H9 (cell line): ENCODE results near the gene MRPL55. TPM values are rescaled to one million over a fixed set of nuclear protein-coding genes. Genes with fewer than 3 reads are reported as not detected.
A peak's percentile ranks its signal among the peaks of the same experiment; 100 is the strongest.

Experiments used
- DNase-seq: peaks from one replicate; pipeline ENCODE4 v3.0.0-alpha.2; 2017
- H2AFZ ChIP-seq: one replicate; pipeline ENCODE4 v1.6.1; 2013; ENCODE audit warnings: mild to moderate bottlenecking, low read length, control low read depth, moderate library complexity
- H2AK5ac ChIP-seq: 2 replicates; pipeline ENCODE4 v1.6.1; 2013; ENCODE audit warnings: low read length, control low read depth, mixed read lengths; ENCODE audit not compliant: insufficient read length
- H2BK120ac ChIP-seq: one replicate; pipeline ENCODE4 v1.6.1; 2013; ENCODE audit warnings: low read depth, mild to moderate bottlenecking, low read length, control low read depth, inconsistent platforms; ENCODE audit not compliant: poor library complexity, severe bottlenecking
- H2BK12ac ChIP-seq: 2 replicates; pipeline ENCODE4 v1.6.1; 2013; ENCODE audit warnings: low read length, control low read depth, mixed read lengths, low read depth; ENCODE audit not compliant: insufficient read length
- H2BK15ac ChIP-seq: 2 replicates; pipeline ENCODE4 v1.6.1; 2013; ENCODE audit warnings: low read depth, low read length, control low read depth
- H2BK20ac ChIP-seq: one replicate; pipeline ENCODE4 v1.6.1; 2013; ENCODE audit warnings: low read depth, mild to moderate bottlenecking, low read length, control low read depth, inconsistent platforms; ENCODE audit not compliant: poor library complexity, severe bottlenecking
- H2BK5ac ChIP-seq: 2 replicates; pipeline ENCODE4 v1.6.1; 2013; ENCODE audit warnings: low read length, control low read depth, mixed read lengths; ENCODE audit not compliant: insufficient read length
- H3K14ac ChIP-seq: 2 replicates; pipeline ENCODE4 v1.6.1; 2013; ENCODE audit warnings: low read length, control low read depth; ENCODE audit not compliant: insufficient read depth
- H3K18ac ChIP-seq: 2 replicates; pipeline ENCODE4 v1.6.1; 2013; ENCODE audit warnings: low read depth, mild to moderate bottlenecking, mixed read lengths, low read length, control low read depth; ENCODE audit not compliant: insufficient read length
- H3K23ac ChIP-seq: 2 replicates; pipeline ENCODE4 v1.6.1; 2013; ENCODE audit warnings: low read length, control low read depth, mixed read lengths, low read depth; ENCODE audit not compliant: insufficient read length
- H3K23me2 ChIP-seq: 2 replicates; pipeline ENCODE4 v1.6.1; 2013; ENCODE audit warnings: low read depth, mild to moderate bottlenecking, mixed read lengths, low read length, control low read depth; ENCODE audit not compliant: insufficient read length, poor library complexity, severe bottlenecking
- H3K27ac ChIP-seq: 2 replicates; pipeline ENCODE4 v1.5.1; 2013; ENCODE audit warnings: low read length, control low read depth, mixed read lengths, low read depth; ENCODE audit not compliant: insufficient read length
- H3K27me3 ChIP-seq: 2 replicates; pipeline ENCODE4 v1.6.1; 2013; ENCODE audit warnings: low read length, control low read depth, inconsistent platforms; ENCODE audit not compliant: insufficient read depth
- H3K4ac ChIP-seq: 2 replicates; pipeline ENCODE4 v1.6.1; 2013; ENCODE audit warnings: low read depth, mild to moderate bottlenecking, control low read depth, inconsistent platforms, low read length, moderate library complexity
- H3K4me1 ChIP-seq: 2 replicates; pipeline ENCODE4 v1.6.1; 2013; ENCODE audit warnings: low read length, control low read depth, inconsistent platforms; ENCODE audit not compliant: insufficient read depth
- H3K4me2 ChIP-seq: 2 replicates; pipeline ENCODE4 v1.6.1; 2013; ENCODE audit warnings: low read length, control low read depth, mixed read lengths; ENCODE audit not compliant: insufficient read length, insufficient read depth
- H3K56ac ChIP-seq: 2 replicates; pipeline ENCODE4 v1.6.1; 2013; ENCODE audit warnings: low read depth, mild to moderate bottlenecking, mixed read lengths, low read length, control low read depth; ENCODE audit not compliant: insufficient read length
- H3K79me1 ChIP-seq: 2 replicates; pipeline ENCODE4 v1.6.1; 2013; ENCODE audit warnings: low read depth, mild to moderate bottlenecking, moderate library complexity, low read length, control low read depth, inconsistent platforms; ENCODE audit not compliant: insufficient read depth, poor library complexity, severe bottlenecking
- H3K79me2 ChIP-seq: 2 replicates; pipeline ENCODE4 v1.6.1; 2013; ENCODE audit warnings: low read length, control low read depth, inconsistent platforms; ENCODE audit not compliant: insufficient read depth
- H3K9ac ChIP-seq: 2 replicates; pipeline ENCODE4 v1.6.1; 2013; ENCODE audit warnings: low read length, control low read depth, mixed read lengths; ENCODE audit not compliant: insufficient read length; ENCODE audit errors: extremely low read depth
- H3K9me3 ChIP-seq: one replicate; pipeline ENCODE4 v1.6.1; 2013; ENCODE audit warnings: low read depth, low read length, inconsistent platforms; ENCODE audit not compliant: control insufficient read depth
- H3T11ph ChIP-seq: one replicate; pipeline ENCODE4 v1.6.1; 2013; ENCODE audit warnings: mild to moderate bottlenecking, low read length, control low read depth, inconsistent platforms
- H4K20me1 ChIP-seq: one replicate; pipeline ENCODE4 v1.6.1; 2013; ENCODE audit not compliant: control insufficient read depth, insufficient read length, insufficient read depth
- H4K5ac ChIP-seq: 2 replicates; pipeline ENCODE4 v1.6.1; 2013; ENCODE audit warnings: low read depth, mild to moderate bottlenecking, mixed read lengths, low read length, control low read depth; ENCODE audit not compliant: insufficient read length
- H4K8ac ChIP-seq: replicated peaks from 2 replicates; pipeline ENCODE4 v1.6.1; 2013; ENCODE audit warnings: low read length, control low read depth, mixed read lengths, low read depth; ENCODE audit not compliant: insufficient read length
- H4K91ac ChIP-seq: 2 replicates; pipeline ENCODE4 v1.6.1; 2013; ENCODE audit warnings: low read depth, mild to moderate bottlenecking, moderate library complexity, mixed read lengths, low read length, control low read depth; ENCODE audit not compliant: insufficient read length
- H3K27ac Mint-ChIP-seq, 3 experiments: 2 replicates in 2 of 3; 3 replicates in 1 of 3; pipeline ENCODE4 v1.8.0; 2020 to 2021; ENCODE audit warnings: mixed read lengths in 3 of 3, mild to moderate bottlenecking in 1 of 3, moderate library complexity in 1 of 3
- H3K27me3 Mint-ChIP-seq: 2 replicates; pipeline ENCODE4 v1.8.0; 2021; ENCODE audit warnings: low read depth, mild to moderate bottlenecking, moderate library complexity, mixed read lengths
- H3K36me3 Mint-ChIP-seq, 3 experiments: 2 replicates in 2 of 3; 3 replicates in 1 of 3; pipeline ENCODE4 v1.8.0; 2020 to 2021; ENCODE audit warnings: low read depth in 3 of 3, mixed read lengths in 3 of 3; ENCODE audit not compliant: insufficient read depth in 1 of 3
- H3K4me1 Mint-ChIP-seq, 2 experiments: 2 replicates each; pipeline ENCODE4 v1.8.0; 2020; ENCODE audit warnings: mixed read lengths in 2 of 2
- H3K4me3 Mint-ChIP-seq, 2 experiments: 2 replicates in 1 of 2; 3 replicates in 1 of 2; pipeline ENCODE4 v1.8.0; 2020 to 2021; ENCODE audit warnings: mild to moderate bottlenecking in 2 of 2, mixed read lengths in 2 of 2, moderate library complexity in 1 of 2
- H3K9me3 Mint-ChIP-seq, 2 experiments: 2 replicates in 1 of 2; 3 replicates in 1 of 2; pipeline ENCODE4 v1.8.0; 2020; ENCODE audit warnings: mild to moderate bottlenecking in 2 of 2, mixed read lengths in 2 of 2, moderate library complexity in 1 of 2
- CTCF ChIP-seq: fragments of 200-600 bp; sonication (generic); conservative IDR thresholded peaks from 3 replicates; pipeline ENCODE4 v1.8.0; 2021; ENCODE audit warnings: antibody characterized with exemption, mild to moderate bottlenecking
- WGBS: extraction: QIAGEN DNeasy Blood & Tissue Kit; methylation state at CpG from one replicate; pipeline ENCODE4 v1.1.7; 2013; ENCODE audit warnings: missing lambda C conversion rate, low lambda C conversion rate, mixed read lengths; ENCODE audit not compliant: insufficient read length; ENCODE audit errors: extremely low coverage; 5-methylcytosine and 5-hydroxymethylcytosine counted together
- total RNA-seq: library from RNA; stranded (reverse); gene quantifications from 2 replicates; pipeline ENCODE4 v1.2.1, GENCODE V29; 2021

MRPL55 gene
- total RNA-seq, 1 experiment from 2014 or later: 62.3 TPM

- H2BK15ac ChIP-seq: no peak overlapping the region
- H3K18ac ChIP-seq: no peak overlapping the region
- H3K56ac ChIP-seq: no peak overlapping the region
- H4K8ac ChIP-seq: no peak overlapping the region
- peaks cover 95% of the 10 kb centered on the region for H3K79me2 ChIP-seq
- no peak overlapping the region for H3K4me2 ChIP-seq
- H3K4me1 Mint-ChIP-seq: peaks cover 36 to 41% of the 10 kb centered on the region in 2 experiments
- H3K14ac ChIP-seq: no peak overlapping the region
- peak overlapping the region in 2 of 3 experiments; percentile 62 to 65; a peak in 3 of 7 replicates for H3K27ac Mint-ChIP-seq
- peaks cover 6% of the 10 kb centered on the region for H3K4me1 ChIP-seq
- H3K23ac ChIP-seq: no peak overlapping the region
- peaks cover 23% of the 10 kb centered on the region for H3K79me1 ChIP-seq
- H2AFZ ChIP-seq: no peak overlapping the region
- H3K9ac ChIP-seq: peak overlapping the region; percentile 20
- no peak for TF ChIP-seq CTCF
- no peak overlapping the region for H3K27ac ChIP-seq
- no peaks in the 10 kb centered on the region; a peak in 1 of 5 replicates for H3K9me3 Mint-ChIP-seq
- H3K23me2 ChIP-seq: peaks cover 2% of the 10 kb centered on the region
- no peak overlapping the region for H2BK5ac ChIP-seq
- no peak overlapping the region for H2BK12ac ChIP-seq
- peaks cover 5% of the 10 kb centered on the region for H4K20me1 ChIP-seq
- no peak overlapping the region; a peak in 1 of 5 replicates for H3K4me3 Mint-ChIP-seq
- WGBS: no CpG with 5 or more reads among the region's 21 CpGs
- H3K9me3 ChIP-seq: no peaks in the 10 kb centered on the region
- no peak overlapping the region for H3K4ac ChIP-seq
- H4K5ac ChIP-seq: no peak overlapping the region
- peaks cover 22 to 26% (median 23%) of the 10 kb centered on the region in 3 experiments for H3K36me3 Mint-ChIP-seq
- no peaks in the 10 kb centered on the region for H3K27me3 Mint-ChIP-seq
- H2BK120ac ChIP-seq: no peak overlapping the region
- DNase-seq: no peak
- H2BK20ac ChIP-seq: no peak overlapping the region
- H2AK5ac ChIP-seq: no peak overlapping the region
- no peaks in the 10 kb centered on the region for H3K27me3 ChIP-seq
- no peak overlapping the region for H4K91ac ChIP-seq
- no peak overlapping the region for H3T11ph ChIP-seq
Measured at GRCh38 chr1:228088586-228089498, 20.3 kb downstream of the MRPL55 start.
